Neural cell (in vitro differentiated cells): ENCODE results near the gene FAM111B. TPM values are rescaled to one million over a fixed set of nuclear protein-coding genes. Genes with fewer than 3 reads are reported as not detected.

Experiments used
- H2AFZ ChIP-seq: fragments of 200-600, 300-800 bp; sonication (generic), shearing (Covaris generic); 2 replicates; pipeline ENCODE4 v1.6.0; 2014; ENCODE audit warnings: low read depth, mild to moderate bottlenecking, antibody characterized with exemption, low read length, moderate library complexity
- H3F3A ChIP-seq: fragments of 200-600 bp; shearing (Covaris generic); 2 replicates; pipeline ENCODE4 v1.6.1; 2016; ENCODE audit warnings: mild to moderate bottlenecking, moderate library complexity, mixed read lengths, antibody characterized with exemption, low read length; ENCODE audit not compliant: insufficient read depth, poor library complexity, severe bottlenecking
- H3K27ac ChIP-seq: fragments of 200-600, 300-800 bp; sonication (generic), shearing (Covaris generic); 2 replicates; pipeline ENCODE4 v1.5.1; 2014; ENCODE audit warnings: mild to moderate bottlenecking, low read length, moderate library complexity
- H3K27me3 ChIP-seq: fragments of 300-800, 200-600 bp; sonication (generic), shearing (Covaris generic); 2 replicates; pipeline ENCODE4 v1.6.0; 2014; ENCODE audit warnings: mild to moderate bottlenecking, low read depth, low read length, moderate library complexity; ENCODE audit not compliant: insufficient read depth
- H3K36me3 ChIP-seq: fragments of 300-800, 200-600 bp; sonication (generic), shearing (Covaris generic); 2 replicates; pipeline ENCODE4 v1.5.1; 2014; ENCODE audit warnings: mild to moderate bottlenecking, antibody characterized with exemption, low read length, moderate library complexity; ENCODE audit not compliant: insufficient read depth
- H3K4me2 ChIP-seq: fragments of 300-800, 200-600 bp; sonication (generic), shearing (Covaris generic); 2 replicates; pipeline ENCODE4 v1.6.0; 2014; ENCODE audit warnings: mild to moderate bottlenecking, low read length
- H3K4me3 ChIP-seq: fragments of 300-800, 200-600 bp; sonication (generic), shearing (Covaris generic); 2 replicates; pipeline ENCODE4 v1.5.1; 2014; ENCODE audit warnings: mild to moderate bottlenecking, low read length, moderate library complexity
- H3K79me2 ChIP-seq: fragments of 200-600 bp; shearing (Covaris generic); replicated peaks from 2 replicates; pipeline ENCODE4 v1.6.0; 2014; ENCODE audit warnings: mild to moderate bottlenecking, low read length, moderate library complexity; ENCODE audit not compliant: insufficient read depth
- H3K9ac ChIP-seq: fragments of 300-800, 200-600 bp; sonication (generic), shearing (Covaris generic); 2 replicates; pipeline ENCODE4 v1.6.1; 2016; ENCODE audit warnings: mild to moderate bottlenecking, low read length, mixed read lengths
- H3K9me2 ChIP-seq: fragments of 200-600 bp; shearing (Covaris generic); 2 replicates; pipeline ENCODE4 v1.6.1; 2016; ENCODE audit warnings: mild to moderate bottlenecking, low read length, mixed read lengths; ENCODE audit not compliant: insufficient read depth
- H3K9me3 ChIP-seq: fragments of 200-600, 300-800 bp; sonication (generic), shearing (Covaris generic); 2 replicates; pipeline ENCODE4 v1.6.1; 2016; ENCODE audit warnings: mild to moderate bottlenecking, mixed run types, low read length, moderate library complexity, mixed read lengths
- H4K20me1 ChIP-seq: fragments of 200-600 bp; shearing (Covaris generic); 2 replicates; pipeline ENCODE4 v1.6.1; 2016; ENCODE audit warnings: mild to moderate bottlenecking, mixed run types; ENCODE audit not compliant: insufficient read depth
- CTCF ChIP-seq: fragments of 450-650 bp; IDR thresholded peaks from 2 replicates; pipeline ENCODE4 v1.5.1; 2014; ENCODE audit warnings: antibody characterized with exemption, mild to moderate bottlenecking, moderate library complexity; ENCODE audit not compliant: poor library complexity, severe bottlenecking
- EP300 ChIP-seq: fragments of 450-650 bp; conservative IDR thresholded peaks from 2 replicates; pipeline ENCODE4 v1.6.1; 2014; ENCODE audit warnings: antibody characterized with exemption, mild to moderate bottlenecking, moderate library complexity; ENCODE audit not compliant: poor library complexity, severe bottlenecking
- EZH2 ChIP-seq: fragments of 200-600, 300-800 bp; shearing (Covaris generic), sonication (generic); IDR thresholded peaks from 2 replicates; pipeline ENCODE4 v1.6.1; 2014; ENCODE audit warnings: antibody characterized with exemption, low read length, borderline replicate concordance, mild to moderate bottlenecking; ENCODE audit not compliant: insufficient read depth, poor library complexity, severe bottlenecking
- MXI1 ChIP-seq: fragments of 450-650 bp; conservative IDR thresholded peaks from 2 replicates; pipeline ENCODE4 v1.6.1; 2014; ENCODE audit warnings: antibody characterized with exemption, mild to moderate bottlenecking; ENCODE audit not compliant: poor library complexity, severe bottlenecking
- POLR2AphosphoS5 ChIP-seq: IDR thresholded peaks from 2 replicates; pipeline ENCODE4 v1.6.1; 2012
- RAD21 ChIP-seq: fragments of 450-650 bp; conservative IDR thresholded peaks from 2 replicates; pipeline ENCODE4 v1.6.1; 2014; ENCODE audit warnings: antibody characterized with exemption, mild to moderate bottlenecking, moderate library complexity
- REST ChIP-seq: IDR thresholded peaks from 2 replicates; pipeline ENCODE4 v1.6.1; 2012; ENCODE audit warnings: borderline replicate concordance
- SMC3 ChIP-seq: fragments of 450-650 bp; conservative IDR thresholded peaks from 2 replicates; pipeline ENCODE4 v1.6.1; 2014; ENCODE audit warnings: antibody characterized with exemption, mild to moderate bottlenecking, moderate library complexity; ENCODE audit not compliant: poor library complexity
- TAF1 ChIP-seq: IDR thresholded peaks from 2 replicates; pipeline ENCODE4 v1.6.1; 2012; ENCODE audit warnings: low read depth
- polyA plus RNA-seq: library from polyadenylated mRNA; depleted of rRNA; stranded (reverse); fragments of >200 nt; gene quantifications from 2 replicates; pipeline ENCODE4 v1.2.3, GENCODE V29; 2014

Gene FAM111B
- polyA plus RNA-seq, 1 donor from 2014 or later, result 1.2 TPM

- peak overlapping the region; percentile 99 for H3K9ac ChIP-seq
- no peaks in the 10 kb centered on the region for H3K27me3 ChIP-seq
- peak overlapping the region; percentile 94 for H3K4me3 ChIP-seq
- H3K79me2 ChIP-seq, result peaks cover 49% of the 10 kb centered on the region
- H3K36me3 ChIP-seq, result no peaks in the 10 kb centered on the region
- H3K9me3 ChIP-seq, result no peaks in the 10 kb centered on the region
- H2AFZ ChIP-seq, result peak overlapping the region; percentile 58
- no peaks in the 10 kb centered on the region for H4K20me1 ChIP-seq
- H3K27ac ChIP-seq, result peak overlapping the region; percentile 87
- H3F3A ChIP-seq, result peaks cover 12% of the 10 kb centered on the region
- TF ChIP-seq POLR2AphosphoS5, result peak; percentile 45
- no peak for TF ChIP-seq SMC3
- peak; percentile 59 for TF ChIP-seq REST
- peak; percentile 78 for TF ChIP-seq MXI1
- peak overlapping the region; percentile 85 for H3K4me2 ChIP-seq
- H3K9me2 ChIP-seq, result no peaks in the 10 kb centered on the region
Observed at GRCh38 chr11:59173080-59173963, 66.3 kb downstream of the FAM111B start.

DNA sequence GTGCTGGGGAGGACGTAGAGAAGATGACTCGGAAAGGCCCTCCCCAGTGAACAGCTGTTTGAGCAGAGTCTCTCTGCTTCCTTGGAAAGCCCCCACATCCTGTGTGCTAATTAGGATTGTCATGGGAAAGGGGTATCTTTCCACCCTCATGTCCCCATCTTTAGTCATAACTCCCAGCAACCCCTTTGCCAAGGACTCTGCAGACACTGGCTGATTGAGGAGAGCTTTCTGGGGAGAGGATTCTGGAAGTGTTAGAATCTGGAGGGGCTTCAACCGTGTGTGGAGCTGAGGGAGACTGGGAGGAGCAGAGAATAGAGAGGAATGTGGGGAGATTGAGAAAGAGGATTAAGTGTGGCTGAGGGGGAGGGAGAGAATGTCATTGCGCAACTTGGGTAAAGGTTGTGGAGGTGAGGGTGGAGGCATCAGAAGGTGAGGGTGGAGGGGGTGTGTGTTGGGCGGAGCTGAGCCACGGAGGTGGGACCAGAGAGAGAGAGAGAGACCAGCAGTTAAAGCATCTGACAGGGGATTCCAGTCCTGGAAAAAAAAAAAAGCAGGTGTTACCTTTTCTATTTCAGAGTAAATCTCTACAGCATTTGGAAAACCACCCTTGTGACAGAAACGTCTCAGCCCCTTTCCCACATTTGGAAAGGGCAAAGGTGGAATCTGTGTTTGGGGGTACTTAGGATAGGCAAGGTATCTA lies 67.1 kb downstream of the FAM111B start:
- peaks cover 12% of the 10 kb centered on the region for H3F3A ChIP-seq
- H3K27ac ChIP-seq, result peak overlapping the region; percentile 87
- H4K20me1 ChIP-seq, result no peaks in the 10 kb centered on the region
- no peaks in the 10 kb centered on the region for H3K9me3 ChIP-seq
- peak overlapping the region; percentile 99 for H3K9ac ChIP-seq
- H3K27me3 ChIP-seq, result no peaks in the 10 kb centered on the region
- H3K9me2 ChIP-seq, result no peaks in the 10 kb centered on the region
- H3K4me3 ChIP-seq, result peak overlapping the region; percentile 94
- peak; percentile 44 for TF ChIP-seq POLR2AphosphoS5
- no peak for TF ChIP-seq TAF1
- peak; percentile 74 for TF ChIP-seq REST
- no peak for TF ChIP-seq EZH2
- TF ChIP-seq SMC3, result no peak
- no peak for TF ChIP-seq EP300
- no peak for TF ChIP-seq MXI1
- no peak for TF ChIP-seq RAD21
- no peak for TF ChIP-seq CTCF
- peaks cover 50% of the 10 kb centered on the region for H3K79me2 ChIP-seq
- no peaks in the 10 kb centered on the region for H3K36me3 ChIP-seq
- peak overlapping the region; percentile 58 for H2AFZ ChIP-seq
- peak overlapping the region; percentile 85 for H3K4me2 ChIP-seq
